NB4 (cell line): Measurements from ENCODE around the gene CCDC186.

Experiments used
- DNase-seq: peaks from one replicate; pipeline ENCODE4 v3.0.0; 2010; ENCODE audit warnings: low read depth
- H3K4me3 ChIP-seq: one replicate; pipeline ENCODE4 v1.5.1; 2011; ENCODE audit warnings: mild to moderate bottlenecking, low read depth, low read length, moderate library complexity
- MAX ChIP-seq: IDR thresholded peaks from 2 replicates; pipeline ENCODE4 v1.6.1; 2011; ENCODE audit warnings: low read depth, low read length
- MYC ChIP-seq: IDR thresholded peaks from 2 replicates; pipeline ENCODE4 v1.6.1; 2011; ENCODE audit warnings: low read depth, low read length
- POLR2A ChIP-seq: IDR thresholded peaks from 2 replicates; pipeline ENCODE4 v1.6.1; 2011; ENCODE audit warnings: mild to moderate bottlenecking; ENCODE audit not compliant: insufficient read length; ENCODE audit errors: extremely low read depth
- TF ChIP-seq, protein P1 (sequence below): IDR thresholded peaks from one replicate; pipeline ENCODE4 v1.5.1; 2012; ENCODE audit warnings: low read depth, low read length

The CCDC186 gene

GRCh38 chr10:114189700-114190099, 15.7 kb upstream of the CCDC186 start:
- TF ChIP-seq MYC (no peak), MAX (no peak), POLR2A (no peak)
- TF ChIP-seq, protein P1, sequence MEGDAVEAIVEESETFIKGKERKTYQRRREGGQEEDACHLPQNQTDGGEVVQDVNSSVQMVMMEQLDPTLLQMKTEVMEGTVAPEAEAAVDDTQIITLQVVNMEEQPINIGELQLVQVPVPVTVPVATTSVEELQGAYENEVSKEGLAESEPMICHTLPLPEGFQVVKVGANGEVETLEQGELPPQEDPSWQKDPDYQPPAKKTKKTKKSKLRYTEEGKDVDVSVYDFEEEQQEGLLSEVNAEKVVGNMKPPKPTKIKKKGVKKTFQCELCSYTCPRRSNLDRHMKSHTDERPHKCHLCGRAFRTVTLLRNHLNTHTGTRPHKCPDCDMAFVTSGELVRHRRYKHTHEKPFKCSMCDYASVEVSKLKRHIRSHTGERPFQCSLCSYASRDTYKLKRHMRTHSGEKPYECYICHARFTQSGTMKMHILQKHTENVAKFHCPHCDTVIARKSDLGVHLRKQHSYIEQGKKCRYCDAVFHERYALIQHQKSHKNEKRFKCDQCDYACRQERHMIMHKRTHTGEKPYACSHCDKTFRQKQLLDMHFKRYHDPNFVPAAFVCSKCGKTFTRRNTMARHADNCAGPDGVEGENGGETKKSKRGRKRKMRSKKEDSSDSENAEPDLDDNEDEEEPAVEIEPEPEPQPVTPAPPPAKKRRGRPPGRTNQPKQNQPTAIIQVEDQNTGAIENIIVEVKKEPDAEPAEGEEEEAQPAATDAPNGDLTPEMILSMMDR = no peak
- no peak overlapping the region for H3K4me3 ChIP-seq
- no peak for DNase-seq

GRCh38 chr10:114188900-114189299, 14.9 kb upstream of the CCDC186 start:
- DNase-seq = no peak
- no peak overlapping the region for H3K4me3 ChIP-seq
- TF ChIP-seq POLR2A (no peak), MYC (no peak), MAX (no peak)

DNA sequence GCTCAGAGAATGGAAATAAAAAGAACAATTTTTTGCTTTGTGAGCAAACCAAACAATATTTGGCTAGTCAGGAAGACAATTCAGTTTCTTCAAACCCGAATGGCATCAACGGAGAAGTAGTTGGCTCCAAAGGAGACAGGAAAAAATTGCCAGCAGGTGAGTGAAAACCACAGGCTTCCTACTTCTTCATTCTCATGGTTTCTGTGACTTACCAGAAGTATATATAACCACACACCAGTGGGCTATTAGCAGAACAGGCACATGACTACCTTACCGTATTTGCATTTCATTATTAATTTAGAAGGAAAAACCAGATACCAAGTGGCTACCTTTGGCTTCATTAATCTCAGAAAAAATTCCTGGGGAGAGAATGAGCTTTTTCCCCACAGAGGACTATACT, 14.0 kb upstream of the CCDC186 start:
- DNase-seq = no peak
- no peak overlapping the region for H3K4me3 ChIP-seq
- no peak for TF ChIP-seq MYC
- TF ChIP-seq, protein P1 = no peak
- no peak for TF ChIP-seq POLR2A
- no peak for TF ChIP-seq MAX

DNA sequence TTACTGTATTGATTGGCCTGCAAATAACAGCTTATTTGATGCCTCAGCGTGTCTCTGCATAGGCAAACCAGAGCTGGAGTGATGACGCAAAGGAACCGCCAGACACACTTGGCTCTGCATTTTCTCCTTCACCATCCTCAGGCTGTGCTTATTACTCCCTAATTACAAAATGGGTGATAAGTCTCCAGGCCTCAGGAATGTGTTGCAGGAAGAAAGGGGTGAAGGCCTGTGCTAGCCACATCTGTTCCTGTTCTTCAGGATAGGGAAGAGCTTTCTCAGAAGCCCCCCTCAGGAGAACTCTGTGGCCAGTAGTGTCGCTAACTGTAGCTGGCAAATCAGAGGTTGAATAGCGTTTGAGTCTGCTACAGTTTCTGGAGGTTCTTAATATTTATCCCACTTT, 10.3 kb upstream of the CCDC186 start:
- H3K4me3 ChIP-seq = no peak overlapping the region
- no peak for DNase-seq
- TF ChIP-seq POLR2A (no peak), MAX (no peak), MYC (no peak)
- TF ChIP-seq, protein P1 = no peak

DNA sequence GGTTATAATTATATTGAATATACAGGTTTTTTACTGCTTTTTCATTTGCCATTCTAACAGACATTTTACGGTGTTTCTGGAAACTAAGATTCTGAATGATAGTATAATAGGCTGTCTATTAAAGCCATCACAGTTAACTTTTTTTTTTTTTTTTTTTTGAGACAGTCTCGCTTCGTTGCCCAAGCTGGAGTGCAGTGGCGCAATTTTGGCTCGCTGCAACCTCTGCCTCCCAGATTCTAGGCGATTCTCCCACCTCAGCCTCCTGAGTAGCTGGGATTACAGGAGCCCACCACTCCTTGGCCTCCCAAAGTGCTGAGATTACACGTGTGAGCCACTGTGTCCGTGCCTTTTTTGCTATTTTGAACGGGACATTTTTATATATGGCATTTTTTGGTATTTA, 9.6 kb upstream of the CCDC186 start:
- TF ChIP-seq MYC = no peak
- no peak for TF ChIP-seq MAX
- TF ChIP-seq, protein P1 = no peak
- no peak for TF ChIP-seq POLR2A
- DNase-seq = no peak
- no peak overlapping the region for H3K4me3 ChIP-seq

DNA sequence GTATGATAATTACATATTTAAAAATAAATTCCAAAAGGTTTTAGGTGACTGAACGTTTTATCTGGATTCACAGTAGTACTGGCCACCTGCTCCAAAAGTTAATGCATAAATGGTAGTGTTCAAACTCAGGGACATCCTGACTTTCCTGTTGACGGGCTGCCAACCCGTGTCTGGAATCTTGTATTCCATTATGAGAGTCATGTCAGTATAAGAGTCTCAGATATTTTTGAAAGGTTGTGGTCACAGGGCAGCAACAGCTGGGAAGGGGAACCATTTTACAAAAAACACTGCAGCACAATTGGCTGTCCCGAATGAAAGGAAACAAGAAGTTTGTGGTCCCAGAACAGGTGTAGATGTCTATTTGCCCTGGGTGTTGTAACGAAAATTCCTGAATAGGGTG, 8.0 kb upstream of the CCDC186 start:
- DNase-seq = no peak
- H3K4me3 ChIP-seq = no peak overlapping the region
- TF ChIP-seq MYC (no peak), POLR2A (no peak), MAX (no peak)
- TF ChIP-seq, protein P1 = no peak

- TF ChIP-seq MYC = no peak
- TF ChIP-seq, protein P1 = no peak
- no peak for TF ChIP-seq MAX
- no peak for DNase-seq
- no peak overlapping the region for H3K4me3 ChIP-seq
These were observed 6.9 kb upstream of the CCDC186 start for GRCh38 chr10:114180937-114181336.
